Trophoblast cell (in vitro differentiated cells and primary cell): ENCODE measurements around the gene STMP1.

Experiments used
- DNase-seq, 2 donors: peaks; one replicate each; pipeline ENCODE4 v3.0.0-alpha.2; 2016
- H2AFZ ChIP-seq: 2 replicates; pipeline ENCODE4 v1.6.1; 2013; ENCODE audit warnings: low read length, moderate library complexity, mild to moderate bottlenecking; ENCODE audit not compliant: insufficient read depth, poor library complexity
- H2AK5ac ChIP-seq: 2 replicates; pipeline ENCODE4 v1.6.1; 2013; ENCODE audit warnings: mild to moderate bottlenecking, low read length
- H2BK120ac ChIP-seq: 2 replicates; pipeline ENCODE4 v1.6.1; 2013; ENCODE audit warnings: low read length, mild to moderate bottlenecking, moderate library complexity; ENCODE audit not compliant: insufficient read depth, poor library complexity
- H2BK12ac ChIP-seq: 2 replicates; pipeline ENCODE4 v1.6.1; 2013; ENCODE audit warnings: mild to moderate bottlenecking, low read length, moderate library complexity
- H2BK5ac ChIP-seq: 2 replicates; pipeline ENCODE4 v1.6.1; 2013; ENCODE audit warnings: low read length, low read depth, moderate library complexity, mild to moderate bottlenecking; ENCODE audit not compliant: poor library complexity
- H3K14ac ChIP-seq: 2 replicates; pipeline ENCODE4 v1.6.1; 2013; ENCODE audit warnings: mild to moderate bottlenecking, low read length
- H3K18ac ChIP-seq: 2 replicates; pipeline ENCODE4 v1.6.1; 2013; ENCODE audit warnings: mild to moderate bottlenecking, low read length
- H3K23ac ChIP-seq: 2 replicates; pipeline ENCODE4 v1.6.1; 2013; ENCODE audit warnings: low read length
- H3K27ac ChIP-seq: 2 replicates; pipeline ENCODE4 v1.5.1; 2013; ENCODE audit warnings: low read depth, mild to moderate bottlenecking, inconsistent platforms, low read length, moderate library complexity
- H3K27me3 ChIP-seq: 2 replicates; pipeline ENCODE4 v1.6.1; 2013; ENCODE audit warnings: inconsistent platforms, mild to moderate bottlenecking, low read length, moderate library complexity; ENCODE audit not compliant: insufficient read depth
- H3K36me3 ChIP-seq, 2 experiments: 1 replicate in 1 of 2; 2 replicates in 1 of 2; pipeline ENCODE4 v1.6.1; 2013; ENCODE audit warnings: low read length in 2 of 2, mild to moderate bottlenecking in 2 of 2, moderate library complexity in 1 of 2; ENCODE audit not compliant: insufficient read depth in 2 of 2, control insufficient read depth in 1 of 2
- H3K4ac ChIP-seq: 2 replicates; pipeline ENCODE4 v1.6.1; 2013; ENCODE audit warnings: low read depth, mild to moderate bottlenecking, low read length, moderate library complexity
- H3K4me1 ChIP-seq, 2 experiments: 1 replicate in 1 of 2; 2 replicates in 1 of 2; pipeline ENCODE4 v1.6.1; 2013; ENCODE audit warnings: low read length in 2 of 2, mild to moderate bottlenecking in 2 of 2, moderate library complexity in 1 of 2; ENCODE audit not compliant: insufficient read depth in 2 of 2, control insufficient read depth in 1 of 2
- H3K4me2 ChIP-seq: 2 replicates; pipeline ENCODE4 v1.6.1; 2013; ENCODE audit warnings: inconsistent platforms, mild to moderate bottlenecking, low read length, moderate library complexity
- H3K4me3 ChIP-seq: 2 replicates; pipeline ENCODE4 v1.5.1; 2013; ENCODE audit warnings: mild to moderate bottlenecking, low read depth, low read length, inconsistent platforms
- H3K79me1 ChIP-seq: one replicate; pipeline ENCODE4 v1.6.1; 2013; ENCODE audit warnings: low read length
- H3K79me2 ChIP-seq: 2 replicates; pipeline ENCODE4 v1.6.1; 2013; ENCODE audit warnings: low read length, mild to moderate bottlenecking; ENCODE audit not compliant: control insufficient read depth, insufficient read depth, poor library complexity
- H3K9ac ChIP-seq: 2 replicates; pipeline ENCODE4 v1.6.1; 2013; ENCODE audit warnings: mild to moderate bottlenecking, low read length
- H3K9me3 ChIP-seq: 2 replicates; pipeline ENCODE4 v1.6.1; 2013; ENCODE audit warnings: low read depth, mild to moderate bottlenecking, control low read depth, inconsistent platforms, low read length; ENCODE audit not compliant: insufficient read depth
- H4K12ac ChIP-seq: 2 replicates; pipeline ENCODE4 v1.6.1; 2013; ENCODE audit warnings: low read depth, mild to moderate bottlenecking, low read length, moderate library complexity
- H4K8ac ChIP-seq: 2 replicates; pipeline ENCODE4 v1.6.1; 2013; ENCODE audit warnings: low read depth, mild to moderate bottlenecking, low read length, moderate library complexity
- H4K91ac ChIP-seq: one replicate; pipeline ENCODE4 v1.6.1; 2013; ENCODE audit warnings: low read depth, mild to moderate bottlenecking, low read length, moderate library complexity
- WGBS: extraction: QIAGEN DNeasy Blood & Tissue Kit; methylation state at CpG from one replicate; pipeline ENCODE4 v1.1.7; 2013; ENCODE audit warnings: missing lambda C conversion rate; ENCODE audit not compliant: insufficient read length, insufficient coverage; ENCODE audit errors: extremely low coverage; 5-methylcytosine and 5-hydroxymethylcytosine counted together

The STMP1 gene

GRCh38 chr7:135715673-135716072 is 53.4 kb downstream of the STMP1 start:
- peak overlapping the region; percentile 30 for H3K4ac ChIP-seq
- H3K27ac ChIP-seq = peak overlapping the region; percentile 99
- H3K36me3 ChIP-seq = peaks cover 0 to 2% of the 10 kb centered on the region in 2 experiments
- H4K12ac ChIP-seq = no peak overlapping the region
- H2BK5ac ChIP-seq = peak overlapping the region; percentile 23
- H3K4me3 ChIP-seq = no peak overlapping the region
- H3K4me1 ChIP-seq = peaks cover 34 to 50% of the 10 kb centered on the region in 2 experiments
- no peak overlapping the region for H3K23ac ChIP-seq
- H3K27me3 ChIP-seq = no peaks in the 10 kb centered on the region
- no peak overlapping the region for H3K4me2 ChIP-seq
- peak overlapping the region; percentile 95 for H2BK12ac ChIP-seq
- no peak overlapping the region for H2AFZ ChIP-seq
- peak overlapping the region; percentile 43 for H4K8ac ChIP-seq
- H4K91ac ChIP-seq = peak overlapping the region; percentile 91
- no peak overlapping the region for H3K9ac ChIP-seq
- H3K9me3 ChIP-seq = no peaks in the 10 kb centered on the region
- H3K14ac ChIP-seq = peak overlapping the region; percentile 24
- no CpG with 5 or more reads among the region's 1 CpG for WGBS
- H3K79me2 ChIP-seq = peaks cover 11% of the 10 kb centered on the region
- H3K79me1 ChIP-seq = peaks cover 55% of the 10 kb centered on the region
- H3K18ac ChIP-seq = peak overlapping the region; percentile 45
- DNase-seq = no peak
- H2AK5ac ChIP-seq = peak overlapping the region; percentile 37
- H2BK120ac ChIP-seq = peak overlapping the region; percentile 95

DNA sequence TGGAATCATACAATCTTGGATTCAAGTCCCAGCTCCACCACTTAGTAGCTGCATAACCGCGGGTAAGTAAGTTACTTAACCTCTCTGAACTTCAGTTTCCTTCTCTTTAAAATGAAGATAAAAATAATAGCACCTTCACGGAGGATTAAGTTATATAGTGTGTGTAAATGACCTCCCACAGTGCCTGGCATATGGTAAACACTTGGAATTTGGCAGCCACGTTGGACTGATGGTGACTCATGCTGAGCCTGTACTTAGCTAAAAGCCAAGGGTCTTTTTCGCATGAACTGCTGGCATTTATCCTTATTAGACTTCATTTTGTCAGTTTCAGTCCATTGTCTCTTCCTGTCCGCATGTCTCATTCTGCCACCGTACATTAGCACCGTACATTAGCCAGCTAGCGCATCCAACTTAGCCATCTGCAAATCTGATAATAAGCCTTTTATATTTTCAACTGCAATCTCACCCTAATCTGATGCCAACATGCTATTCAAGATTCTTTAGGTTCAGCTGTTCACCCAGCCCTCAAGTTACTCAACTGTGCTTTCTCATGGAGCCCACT is 54.4 kb downstream of the STMP1 start:
- H2BK5ac ChIP-seq = no peak overlapping the region
- H3K4me1 ChIP-seq = peaks cover 26 to 47% of the 10 kb centered on the region in 2 experiments
- peak overlapping the region; percentile 55 for H4K91ac ChIP-seq
- H3K4me3 ChIP-seq = no peak overlapping the region
- no peak for DNase-seq
- H4K12ac ChIP-seq = no peak overlapping the region
- no peak overlapping the region for H2AK5ac ChIP-seq
- no peak overlapping the region for H3K4me2 ChIP-seq
- H3K36me3 ChIP-seq = peaks cover 0 to 5% of the 10 kb centered on the region in 2 experiments
- H3K23ac ChIP-seq = no peak overlapping the region
- H3K4ac ChIP-seq = no peak overlapping the region
- no CpG with 5 or more reads among the region's 9 CpGs for WGBS
- H3K18ac ChIP-seq = no peak overlapping the region
- no peak overlapping the region for H2AFZ ChIP-seq
- H2BK12ac ChIP-seq = no peak overlapping the region
- no peak overlapping the region for H3K9ac ChIP-seq
- H3K9me3 ChIP-seq = peaks cover 2% of the 10 kb centered on the region
- no peak overlapping the region for H3K14ac ChIP-seq
- peaks cover 50% of the 10 kb centered on the region for H3K79me1 ChIP-seq
- peak overlapping the region; percentile 22 for H3K27ac ChIP-seq
- no peaks in the 10 kb centered on the region for H3K27me3 ChIP-seq
- H4K8ac ChIP-seq = no peak overlapping the region
- H2BK120ac ChIP-seq = peak overlapping the region; percentile 34
- H3K79me2 ChIP-seq = peaks cover 8% of the 10 kb centered on the region

GRCh38 chr7:135717693-135718092 is 55.4 kb downstream of the STMP1 start:
- peak overlapping the region; percentile 42 for H2AK5ac ChIP-seq
- H3K4me2 ChIP-seq = no peak overlapping the region
- H2AFZ ChIP-seq = no peak overlapping the region
- H3K9ac ChIP-seq = no peak overlapping the region
- no peak overlapping the region for H4K8ac ChIP-seq
- H4K12ac ChIP-seq = no peak overlapping the region
- H2BK120ac ChIP-seq = peak overlapping the region; percentile 74
- H3K4me1 ChIP-seq = peaks cover 19 to 40% of the 10 kb centered on the region in 2 experiments
- H2BK5ac ChIP-seq = no peak overlapping the region
- H3K36me3 ChIP-seq = peaks cover 0 to 5% of the 10 kb centered on the region in 2 experiments
- peak overlapping the region; percentile 46 for H4K91ac ChIP-seq
- DNase-seq = no peak
- no peaks in the 10 kb centered on the region for H3K27me3 ChIP-seq
- H3K9me3 ChIP-seq = peaks cover 2% of the 10 kb centered on the region
- no peak overlapping the region for H3K4ac ChIP-seq
- H3K23ac ChIP-seq = no peak overlapping the region
- peaks cover 43% of the 10 kb centered on the region for H3K79me1 ChIP-seq
- peaks cover 5% of the 10 kb centered on the region for H3K79me2 ChIP-seq
- WGBS = no CpG with 5 or more reads among the region's 3 CpGs
- H3K14ac ChIP-seq = no peak overlapping the region
- H3K18ac ChIP-seq = no peak overlapping the region
- H3K27ac ChIP-seq = no peak overlapping the region
- no peak overlapping the region for H3K4me3 ChIP-seq
- peak overlapping the region; percentile 81 for H2BK12ac ChIP-seq

GRCh38 chr7:135718219-135718618 is 55.9 kb downstream of the STMP1 start:
- peaks cover 40% of the 10 kb centered on the region for H3K79me1 ChIP-seq
- H3K9ac ChIP-seq = no peak overlapping the region
- H3K4me2 ChIP-seq = no peak overlapping the region
- no peak overlapping the region for H2AFZ ChIP-seq
- no CpG with 5 or more reads among the region's 2 CpGs for WGBS
- H4K12ac ChIP-seq = no peak overlapping the region
- H3K14ac ChIP-seq = no peak overlapping the region
- peaks cover 2% of the 10 kb centered on the region for H3K9me3 ChIP-seq
- H4K8ac ChIP-seq = no peak overlapping the region
- peak overlapping the region; percentile 75 for H2AK5ac ChIP-seq
- H4K91ac ChIP-seq = peak overlapping the region; percentile 52
- no peak overlapping the region for H3K23ac ChIP-seq
- peaks cover 20 to 35% of the 10 kb centered on the region in 2 experiments for H3K4me1 ChIP-seq
- DNase-seq = peak; percentile 32 to 36
- H3K79me2 ChIP-seq = peaks cover 5% of the 10 kb centered on the region
- no peak overlapping the region for H3K4me3 ChIP-seq
- H2BK12ac ChIP-seq = peak overlapping the region; percentile 47
- no peak overlapping the region for H3K4ac ChIP-seq
- no peak overlapping the region for H3K18ac ChIP-seq
- no peaks in the 10 kb centered on the region for H3K27me3 ChIP-seq
- H3K36me3 ChIP-seq = peaks cover 0 to 5% of the 10 kb centered on the region in 2 experiments
- H2BK120ac ChIP-seq = no peak overlapping the region
- no peak overlapping the region for H2BK5ac ChIP-seq
- no peak overlapping the region for H3K27ac ChIP-seq
